HL-60/S4 treated with phorbol 12-myristate 13-acetate at 8.2 ng/mL for 4 days and 3 days (cell line): ENCODE data around the gene SLC7A6.

Experiments
- in situ Hi-C: fragments of 300-500 bp; cut with MboI; formaldehyde crosslinking; loops from 2 replicates; pipeline ENCODE4 v1.15.0; 2022; ENCODE audit warnings: low sequenced_read_pairs

Gene SLC7A6

GRCh38 chr16:68252383-68252782 lies 11.9 kb upstream of the SLC7A6 start:
- in situ Hi-C loops = no loop called here

GRCh38 chr16:68253721-68254120 lies 10.6 kb upstream of the SLC7A6 start:
- in situ Hi-C loops = no loop called here

DNA sequence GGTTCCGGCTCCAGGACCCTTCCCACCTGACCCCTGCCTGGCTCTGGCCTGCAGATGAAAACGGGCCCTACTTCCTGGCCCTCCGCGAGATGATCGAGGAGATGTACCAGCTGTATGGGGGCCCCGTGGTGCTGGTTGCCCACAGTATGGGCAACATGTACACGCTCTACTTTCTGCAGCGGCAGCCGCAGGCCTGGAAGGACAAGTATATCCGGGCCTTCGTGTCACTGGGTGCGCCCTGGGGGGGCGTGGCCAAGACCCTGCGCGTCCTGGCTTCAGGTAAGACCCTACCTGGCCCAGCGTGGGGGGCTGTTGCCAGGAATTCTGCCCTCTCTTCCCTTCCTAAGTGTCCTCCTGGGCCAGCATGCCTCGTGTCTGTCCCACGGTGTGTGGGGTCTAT lies 8.6 kb upstream of the SLC7A6 start:
- in situ Hi-C loops = no loop called here

GRCh38 chr16:68257251-68257905 lies 6.9 kb upstream of the SLC7A6 start:
- in situ Hi-C loops = no loop called here

DNA sequence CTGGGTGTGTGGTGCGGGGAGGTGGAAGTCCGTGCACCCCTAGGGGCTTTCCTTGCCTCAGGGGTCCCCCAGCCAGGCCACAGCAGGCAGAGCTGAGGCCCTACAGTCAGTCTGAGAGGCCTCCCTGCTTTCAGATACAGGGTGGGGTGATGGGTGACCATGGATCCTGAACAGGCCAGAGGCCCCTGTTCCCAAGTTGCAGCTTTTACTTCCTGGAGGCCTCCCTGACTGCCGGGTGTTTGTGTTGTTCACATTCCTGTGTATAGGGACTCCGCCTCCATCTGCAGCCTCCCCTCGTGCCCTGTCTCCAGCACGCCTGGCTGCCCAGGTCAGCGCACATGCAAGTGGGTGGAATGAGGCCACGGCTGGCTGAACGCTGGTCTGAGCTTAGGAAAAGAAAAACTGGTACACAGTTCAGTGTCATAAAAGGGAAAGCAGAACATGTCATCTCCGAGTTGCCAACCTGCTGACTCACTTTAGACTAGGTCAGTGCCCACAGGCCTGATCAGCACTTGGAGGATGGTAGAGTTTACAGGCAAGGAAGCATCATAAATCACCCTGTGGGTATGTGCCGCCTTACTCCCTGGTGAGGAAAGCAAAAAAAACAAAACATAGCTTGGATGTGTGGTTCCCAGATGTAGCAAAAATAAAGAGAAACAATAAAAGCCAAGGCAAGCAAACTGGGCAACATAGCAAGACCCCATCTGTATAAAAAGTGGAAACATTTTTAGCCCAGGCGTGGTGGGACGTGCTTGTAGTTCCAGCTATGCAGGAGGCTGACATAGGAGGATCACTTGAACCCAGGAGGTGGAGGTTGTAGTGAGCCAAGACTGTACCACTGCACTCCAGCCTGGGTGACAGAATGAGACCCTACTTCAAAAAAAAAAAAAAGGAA lies 6.2 kb upstream of the SLC7A6 start:
- in situ Hi-C loops = no loop called here

- in situ Hi-C loops = no loop called here
Observed at GRCh38 chr16:68259007-68259825, 5.1 kb upstream of the SLC7A6 start.

- in situ Hi-C loops = no loop called here
Observed at GRCh38 chr16:68263559-68264127, 683 bp upstream of the SLC7A6 start.

DNA sequence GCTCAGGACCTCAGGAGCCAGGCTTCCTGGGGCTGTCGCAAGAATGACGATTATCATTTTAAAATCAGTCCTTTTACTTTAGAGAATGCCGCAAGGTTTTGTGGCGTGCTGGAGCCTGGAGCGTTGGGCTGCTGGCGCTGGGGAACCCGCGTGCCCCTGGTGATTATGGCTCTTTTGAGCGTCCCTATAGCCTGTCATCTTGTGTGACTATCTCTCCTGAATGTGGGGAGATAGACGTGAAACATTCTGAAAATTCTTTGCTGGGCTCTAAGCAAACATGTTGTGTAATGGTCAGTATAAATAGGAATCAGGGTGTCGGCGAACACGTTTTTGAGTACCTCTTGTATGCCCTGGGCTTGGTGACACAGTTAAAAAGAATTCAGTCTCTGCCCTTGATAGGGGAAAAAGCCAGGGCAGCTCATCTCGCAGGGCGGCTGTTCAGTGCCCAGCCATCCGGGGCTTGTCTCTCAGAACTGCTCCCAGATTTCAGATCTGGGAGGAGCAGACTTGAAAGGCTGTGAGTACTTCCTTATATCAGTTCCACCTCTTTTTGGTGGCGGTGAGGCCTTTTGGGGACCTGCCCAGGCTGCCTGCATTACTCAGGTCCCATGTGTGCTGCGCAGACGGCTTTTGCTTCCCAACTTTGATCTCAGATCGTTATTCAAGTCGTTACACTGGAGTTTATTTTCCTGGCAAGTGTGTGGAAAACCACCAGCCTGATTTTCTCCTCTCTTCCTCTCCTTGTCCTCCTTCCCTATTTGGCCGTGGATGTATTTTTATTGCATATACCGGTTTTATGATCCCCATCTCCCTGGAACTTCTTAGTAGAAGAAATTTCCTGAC lies 973 bp downstream of the SLC7A6 start:
- in situ Hi-C loops = no loop called here

- in situ Hi-C loops = no loop called here
Observed at GRCh38 chr16:68267612-68268405, 3.5 kb downstream of the SLC7A6 start.

DNA sequence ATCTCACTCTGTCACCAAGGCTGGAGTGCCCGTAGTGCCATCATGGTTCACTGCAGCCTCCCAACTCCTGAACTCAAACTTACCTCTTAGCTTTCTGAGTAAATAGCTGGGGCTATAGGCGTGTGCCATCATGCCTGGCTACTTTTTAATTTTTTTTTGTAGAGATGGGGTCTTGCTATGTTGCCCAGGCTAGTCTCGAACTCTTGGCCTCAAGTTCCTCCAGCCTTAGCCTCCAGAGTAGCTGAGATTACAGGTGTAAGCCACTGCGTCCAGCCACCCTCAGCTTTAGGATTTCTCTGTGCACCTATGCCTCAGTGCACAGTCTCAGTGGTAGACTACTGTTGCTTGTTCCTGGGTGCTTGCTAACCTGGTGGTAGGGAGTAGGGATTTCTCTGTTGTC lies 5.5 kb downstream of the SLC7A6 start:
- in situ Hi-C loops = no loop called here

DNA sequence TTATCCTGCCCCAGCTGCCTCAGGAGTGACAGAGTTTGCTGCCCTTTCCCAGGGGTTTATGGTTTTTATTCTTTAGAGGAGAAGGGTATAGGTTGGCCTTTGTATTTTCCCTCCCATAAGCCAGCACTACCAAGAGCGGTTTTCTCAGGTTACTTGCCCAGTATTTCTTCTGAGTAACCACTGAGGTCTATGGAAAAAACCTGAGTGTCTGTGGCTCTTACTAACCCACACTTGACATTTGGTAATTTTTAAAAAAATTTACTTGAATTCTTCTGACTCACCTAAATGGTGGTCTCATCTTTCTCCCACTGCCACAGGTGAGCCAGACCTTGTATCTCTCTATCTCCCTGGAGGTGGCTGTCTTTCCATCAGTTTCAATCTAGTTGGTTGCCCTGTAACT lies 6.0 kb downstream of the SLC7A6 start:
- in situ Hi-C loops = no loop called here

DNA sequence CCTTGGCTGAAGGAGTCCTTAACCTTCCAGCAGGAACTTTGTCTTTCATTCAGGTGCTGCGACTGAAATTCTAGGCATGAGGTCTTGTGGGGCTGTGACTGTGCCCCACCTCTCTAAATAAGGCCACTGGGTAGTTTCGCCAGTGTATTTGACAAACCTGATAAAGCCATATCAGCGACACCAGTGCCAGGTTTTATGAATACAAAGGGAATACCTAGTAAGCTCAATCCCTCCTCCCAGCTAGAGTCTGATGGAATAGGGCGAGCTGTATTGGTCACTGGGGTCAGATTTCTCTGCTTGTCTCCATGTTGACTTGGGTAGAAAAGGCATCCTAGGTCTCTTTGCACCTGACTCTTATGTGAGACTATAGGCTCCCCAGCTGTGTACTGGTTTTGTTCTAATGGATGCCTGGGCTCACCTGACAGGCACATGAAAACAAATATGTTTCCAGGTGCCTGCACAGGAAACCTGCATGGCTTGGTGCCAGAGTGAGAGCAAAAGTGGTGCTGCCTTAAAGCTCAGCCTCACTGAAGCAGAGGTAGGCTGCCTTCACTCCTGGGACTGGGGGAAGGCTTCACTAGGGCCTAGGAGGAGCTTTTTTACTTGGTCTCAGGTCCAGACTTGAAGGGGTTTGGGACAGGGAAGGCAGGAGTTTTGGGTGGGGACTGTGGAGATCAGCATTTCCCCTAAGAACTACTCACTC lies 8.3 kb downstream of the SLC7A6 start:
- in situ Hi-C loops = no loop called here

GRCh38 chr16:68273459-68273858 lies 9.1 kb downstream of the SLC7A6 start:
- in situ Hi-C loops = no loop called here

GRCh38 chr16:68273896-68274295 lies 9.6 kb downstream of the SLC7A6 start:
- in situ Hi-C loops = no loop called here

GRCh38 chr16:68274441-68274840 lies 10.1 kb downstream of the SLC7A6 start:
- in situ Hi-C loops = no loop called here

DNA sequence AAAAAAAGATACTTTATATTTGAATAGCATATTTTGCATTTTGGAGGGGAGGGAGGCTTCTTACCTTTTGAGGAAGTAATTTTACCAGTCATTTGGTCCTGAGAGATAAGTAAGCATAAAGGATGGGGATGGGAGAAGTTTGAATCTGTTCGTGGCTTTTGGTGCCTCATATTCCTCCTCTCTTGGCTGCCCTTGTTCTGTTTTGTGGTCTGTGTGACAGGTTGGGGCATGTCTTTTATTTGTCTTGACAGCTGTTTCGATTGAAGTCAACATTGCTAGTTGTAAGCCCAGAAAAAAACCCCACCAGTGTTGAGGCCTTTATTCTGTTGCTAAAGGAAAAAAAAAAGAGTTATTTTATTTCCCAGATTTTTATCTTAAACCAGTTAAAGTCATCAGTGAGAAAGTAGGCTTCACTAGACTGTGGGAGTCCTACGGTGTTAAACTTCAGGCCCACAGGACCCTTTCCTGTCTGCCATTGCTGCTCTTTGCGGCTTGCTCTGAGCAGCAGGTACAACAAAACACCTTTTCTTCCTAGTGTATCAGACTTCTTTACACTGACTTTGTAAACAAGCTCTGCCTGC lies 11.4 kb downstream of the SLC7A6 start:
- in situ Hi-C loops = no loop called here

DNA sequence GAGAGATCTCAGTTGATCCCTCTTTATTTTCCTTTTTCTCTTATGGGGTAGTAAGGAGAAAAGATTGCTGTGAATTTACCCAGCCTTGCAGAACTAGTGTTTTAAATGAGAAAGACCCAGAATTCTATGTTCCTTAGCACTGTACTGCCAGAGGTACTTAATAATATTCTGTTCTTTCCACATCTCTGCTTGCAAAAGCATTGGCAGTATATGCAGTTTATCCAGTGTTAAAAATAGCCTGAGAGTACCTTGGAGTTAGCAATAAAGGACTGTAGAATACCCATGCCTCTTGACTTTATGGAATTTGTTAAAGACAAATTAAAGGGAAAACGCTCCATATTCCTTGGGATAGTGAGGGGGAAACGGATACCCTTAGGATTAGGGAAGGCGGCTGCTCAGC lies 11.9 kb downstream of the SLC7A6 start:
- in situ Hi-C loops = no loop called here

DNA sequence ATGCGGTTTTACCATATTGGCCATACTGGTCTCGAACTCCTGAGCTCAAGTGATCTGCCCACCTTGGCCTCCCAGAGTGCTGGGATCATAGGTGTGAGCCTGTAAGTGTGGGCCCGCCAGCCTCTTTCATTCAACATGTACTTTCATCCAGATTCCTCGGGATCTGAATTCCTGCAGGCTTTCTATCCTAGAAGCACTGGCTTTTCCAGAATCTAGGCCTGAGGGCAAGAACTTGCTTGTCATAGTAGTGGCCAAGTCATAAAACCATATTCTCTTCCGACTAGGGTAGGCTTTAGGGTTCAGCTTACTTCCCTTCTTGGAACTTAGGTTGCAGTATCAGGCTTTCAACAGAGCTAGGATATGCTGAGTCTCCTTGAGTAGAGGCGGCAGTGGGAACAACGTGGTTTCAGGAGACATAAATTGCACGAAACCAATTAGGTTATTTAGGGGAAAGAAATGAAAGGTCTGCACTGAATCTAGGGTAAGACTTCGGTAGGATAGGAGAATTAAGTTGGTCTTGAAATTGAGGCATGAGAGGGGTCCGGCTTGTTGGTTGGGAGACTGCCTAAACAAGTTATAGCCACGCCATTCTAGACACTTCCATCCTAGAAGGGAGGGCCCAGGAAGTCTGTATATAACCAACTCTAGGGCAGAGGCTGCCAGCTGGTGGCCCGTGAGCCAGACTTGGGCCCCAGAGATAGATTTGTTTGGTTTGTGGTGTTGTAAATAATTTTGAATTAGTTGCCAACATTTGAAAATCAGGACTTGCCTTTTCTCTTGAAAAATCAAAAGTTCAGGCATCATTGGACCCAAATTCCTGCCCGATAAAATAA lies 15.6 kb downstream of the SLC7A6 start:
- in situ Hi-C loops = no loop called here
